Natural killer cell treated with Interleukin-12 subunit alpha and Interleukin-12 subunit beta and Interleukin-15 and Interleukin-18, amount 100 ng/mL, for 72 hours (primary cell): ENCODE measurements around the gene TMEM175. TPM values are rescaled to one million over a fixed set of nuclear protein-coding genes. Genes with fewer than 3 reads are reported as not detected.
"Not testable (repeated sequence)": the region's sequence is repeated elsewhere in the genome, so short reads cannot be mapped to it uniquely, and the experiment has no call there.

Experiments used
- ATAC-seq, 2 donors: fragments of 150-1000 bp; cut with Tn5 transposase in 1 of 2; sonication (Bioruptor Pico), chemical (Tn5 transposase) in 1 of 2; 2 replicates each; pipeline ENCODE4 v1.10.0; 2021
- DNase-seq: peaks from one replicate; pipeline ENCODE4 v3.0.0; 2022; ENCODE audit warnings: low spot score
- H3K27ac Mint-ChIP-seq, 2 donors: 1 replicate in 1 of 2; 2 replicates in 1 of 2; pipeline ENCODE4 v1.8.0; 2022; ENCODE audit warnings: mixed read lengths in 2 of 2, mild to moderate bottlenecking in 1 of 2, moderate library complexity in 1 of 2
- H3K27me3 Mint-ChIP-seq, 2 donors: 1 replicate in 1 of 2; 2 replicates in 1 of 2; pipeline ENCODE4 v1.8.0; 2022; ENCODE audit warnings: mixed read lengths in 2 of 2
- H3K36me3 Mint-ChIP-seq: one replicate; pipeline ENCODE4 v1.8.0; 2022; ENCODE audit warnings: mixed read lengths
- H3K4me1 Mint-ChIP-seq, 2 donors: 1 replicate in 1 of 2; 2 replicates in 1 of 2; pipeline ENCODE4 v1.8.0; 2022; ENCODE audit warnings: low read depth in 2 of 2, mixed read lengths in 2 of 2, mild to moderate bottlenecking in 1 of 2
- H3K4me3 Mint-ChIP-seq: one replicate; pipeline ENCODE4 v1.8.0; 2022; ENCODE audit warnings: mixed read lengths
- H3K9me3 Mint-ChIP-seq: 2 replicates; pipeline ENCODE4 v1.8.0; 2022; ENCODE audit warnings: mixed read lengths
- total RNA-seq, 2 donors: library from RNA; stranded (reverse); gene quantifications; one replicate each; pipeline ENCODE4 v1.2.3, GENCODE V29; 2022

The TMEM175 gene
- total RNA-seq, 2 donors from 2014 or later = 26.5 to 29.2 TPM

DNA sequence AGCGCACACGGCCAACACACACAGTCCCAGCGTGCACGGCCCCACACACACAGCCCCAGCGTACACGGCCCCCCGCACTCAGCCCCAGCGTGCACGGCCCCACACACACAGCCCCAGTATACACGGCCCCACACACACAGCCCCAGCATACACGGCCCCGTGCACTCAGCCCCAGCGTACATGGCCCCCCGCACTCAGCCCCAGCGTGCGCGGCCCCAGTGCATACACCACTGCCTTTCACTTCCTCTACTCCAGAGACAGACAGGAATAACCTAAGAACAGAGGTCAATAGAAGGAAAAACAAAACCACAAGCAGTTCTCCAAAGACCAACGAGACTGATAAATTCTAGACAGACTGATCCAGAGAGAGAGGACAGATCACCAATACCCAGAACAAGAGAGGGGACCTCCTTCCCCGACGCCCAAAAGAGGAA, 17.2 kb upstream of the TMEM175 start:
- H3K4me1 Mint-ChIP-seq = peaks cover 51% of the 10 kb centered on the region in 2 donors
- H3K4me3 Mint-ChIP-seq = peak overlapping the region; percentile 57

DNA sequence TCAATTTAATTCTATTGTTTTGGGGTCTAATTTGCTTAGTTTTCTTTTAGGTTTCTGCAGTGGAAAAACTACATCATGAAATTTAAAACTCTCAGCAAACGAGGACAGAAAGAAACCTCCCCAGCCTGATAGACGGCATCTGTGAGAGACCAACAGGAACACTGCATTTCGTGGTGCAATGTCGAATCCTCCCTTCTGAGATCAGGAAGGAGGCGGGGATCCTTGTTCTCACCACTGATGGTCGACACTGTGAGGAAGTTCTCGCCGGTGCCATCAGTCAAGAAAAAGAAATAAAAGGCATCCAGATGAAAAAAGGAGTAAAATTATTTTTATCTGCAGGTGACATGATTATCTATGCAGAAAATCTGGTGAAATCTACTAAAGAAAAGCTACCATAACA, 16.7 kb upstream of the TMEM175 start:
- Mint-ChIP-seq H3K9me3 (no peaks in the 10 kb centered on the region), H3K36me3 (peaks cover 5% of the 10 kb centered on the region), H3K27ac (peak overlapping the region; percentile 13 to 60), H3K27me3 (no peaks in the 10 kb centered on the region), H3K4me1 (peaks cover 54 to 55% of the 10 kb centered on the region in 2 donors), H3K4me3 (peak overlapping the region; percentile 57)
- ATAC-seq = no peak
- DNase-seq = no peak

More for the DNA sequence above, 17.2 kb upstream of the TMEM175 start:
- Mint-ChIP-seq H3K27me3 (no peaks in the 10 kb centered on the region), H3K9me3 (no peaks in the 10 kb centered on the region), H3K36me3 (peaks cover 5% of the 10 kb centered on the region), H3K27ac (peak overlapping the region; percentile 13 to 60)
- no peak for DNase-seq
- ATAC-seq = peak in 1 of 2 donors; percentile 40

DNA sequence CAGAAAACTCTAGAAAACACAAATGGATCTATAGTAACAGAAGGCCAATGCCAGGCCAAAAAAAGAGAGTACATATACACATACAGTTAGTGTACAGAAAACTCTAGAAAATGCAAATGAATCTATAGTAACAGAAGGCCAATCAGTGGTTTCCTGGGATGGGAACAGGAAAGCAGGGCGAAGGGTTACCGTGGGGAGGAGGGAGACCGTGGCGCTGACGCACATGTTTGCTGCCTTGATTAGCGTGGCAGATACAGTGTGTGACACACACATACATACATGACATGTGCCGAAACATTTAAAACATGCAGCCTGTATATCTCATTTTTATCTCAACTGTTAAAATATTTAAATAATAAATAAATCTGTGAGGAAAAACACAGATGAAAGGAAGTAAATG, 14.8 kb upstream of the TMEM175 start:
- peaks cover 64 to 69% of the 10 kb centered on the region in 2 donors for H3K4me1 Mint-ChIP-seq
- H3K9me3 Mint-ChIP-seq = no peaks in the 10 kb centered on the region
- no peaks in the 10 kb centered on the region for H3K27me3 Mint-ChIP-seq
- DNase-seq (peak; percentile 32), ATAC-seq (no peak)
- peaks cover 5% of the 10 kb centered on the region for H3K36me3 Mint-ChIP-seq
- H3K27ac Mint-ChIP-seq = no peak overlapping the region
- no peak overlapping the region for H3K4me3 Mint-ChIP-seq

DNA sequence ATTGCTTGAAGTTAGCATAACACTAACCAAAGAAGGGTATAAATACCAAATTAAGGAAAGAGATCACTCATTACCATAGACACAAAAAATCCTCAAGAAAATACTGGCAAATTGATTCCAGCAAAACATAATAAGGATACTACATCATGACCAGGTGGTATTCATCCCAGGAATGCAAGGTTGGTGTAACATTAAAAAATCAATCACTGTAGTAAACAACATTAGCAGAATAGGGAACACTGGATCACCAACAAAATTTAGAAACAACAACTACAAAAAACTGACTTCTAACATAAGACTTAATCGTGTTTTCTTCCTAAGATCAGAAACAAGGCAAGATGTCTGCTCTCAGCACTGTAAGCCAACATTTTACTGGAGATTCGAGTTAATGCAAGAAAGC, 14.3 kb upstream of the TMEM175 start:
- Mint-ChIP-seq H3K36me3 (peaks cover 5% of the 10 kb centered on the region), H3K27me3 (no peaks in the 10 kb centered on the region), H3K27ac (peak overlapping the region in 1 of 2 donors; percentile 54), H3K4me1 (peaks cover 65 to 74% of the 10 kb centered on the region in 2 donors), H3K4me3 (no peak overlapping the region), H3K9me3 (no peaks in the 10 kb centered on the region)
- no peak for ATAC-seq
- DNase-seq = no peak

DNA sequence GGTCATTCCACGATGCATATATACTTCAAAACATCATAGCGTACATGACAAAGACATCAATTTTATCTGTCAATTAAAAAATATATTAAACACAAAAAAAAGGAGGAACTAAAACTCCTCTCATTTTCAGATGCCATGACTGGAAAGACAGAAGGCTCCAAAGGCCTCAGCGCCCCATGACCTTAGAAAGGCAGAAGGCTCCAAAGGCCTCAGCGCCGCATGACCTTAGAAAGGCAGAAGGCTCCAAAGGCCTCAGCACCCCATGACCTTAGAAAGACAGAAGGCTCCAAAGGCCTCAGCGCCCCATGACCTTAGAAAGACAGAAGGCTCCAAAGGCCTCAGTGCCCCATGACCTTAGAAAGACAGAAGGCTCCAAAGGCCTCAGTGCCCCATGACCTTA, 13.7 kb upstream of the TMEM175 start:
- Mint-ChIP-seq H3K27ac (peak overlapping the region in 1 of 2 donors; percentile 54), H3K4me1 (peaks cover 68 to 78% of the 10 kb centered on the region in 2 donors)
- not testable (repeated sequence) for H3K9me3 Mint-ChIP-seq, ATAC-seq, H3K36me3 Mint-ChIP-seq, H3K4me3 Mint-ChIP-seq, H3K27me3 Mint-ChIP-seq, DNase-seq

DNA sequence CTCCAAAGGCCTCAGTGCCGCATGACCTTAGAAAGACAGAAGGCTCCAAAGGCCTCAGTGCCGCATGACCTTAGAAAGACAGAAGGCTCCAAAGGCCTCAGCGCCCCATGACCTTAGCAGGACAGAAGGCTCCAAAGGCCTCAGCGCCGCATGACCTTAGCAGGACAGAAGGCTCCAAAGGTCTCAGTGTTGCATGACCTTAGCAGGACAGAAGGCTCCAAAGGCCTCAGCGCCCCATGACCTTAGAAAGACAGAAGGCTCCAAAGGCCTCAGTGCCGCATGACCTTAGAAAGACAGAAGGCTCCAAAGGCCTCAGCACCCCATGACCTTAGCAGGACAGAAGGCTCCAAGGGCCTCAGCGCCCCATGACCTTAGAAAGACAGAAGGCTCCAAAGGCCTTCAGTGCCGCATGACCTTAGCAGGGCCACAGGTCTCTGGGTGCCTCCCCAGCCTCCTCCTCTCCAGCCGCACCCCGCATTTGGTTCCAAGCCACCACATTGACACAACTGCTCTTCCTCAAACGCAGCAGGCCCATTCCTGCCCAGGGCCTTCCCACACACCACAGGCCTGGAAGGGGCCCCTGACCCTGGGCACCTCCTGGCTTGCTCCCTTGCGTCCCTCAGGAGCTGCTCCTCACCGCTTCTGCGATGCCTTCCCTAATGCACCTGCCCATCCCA, 13.1 kb upstream of the TMEM175 start:
- H3K36me3 Mint-ChIP-seq, H3K9me3 Mint-ChIP-seq, H3K27ac Mint-ChIP-seq, ATAC-seq, H3K27me3 Mint-ChIP-seq, H3K4me3 Mint-ChIP-seq: not testable (repeated sequence)
- peak; percentile 53 for DNase-seq
- H3K4me1 Mint-ChIP-seq = peaks cover 71 to 80% of the 10 kb centered on the region in 2 donors

DNA sequence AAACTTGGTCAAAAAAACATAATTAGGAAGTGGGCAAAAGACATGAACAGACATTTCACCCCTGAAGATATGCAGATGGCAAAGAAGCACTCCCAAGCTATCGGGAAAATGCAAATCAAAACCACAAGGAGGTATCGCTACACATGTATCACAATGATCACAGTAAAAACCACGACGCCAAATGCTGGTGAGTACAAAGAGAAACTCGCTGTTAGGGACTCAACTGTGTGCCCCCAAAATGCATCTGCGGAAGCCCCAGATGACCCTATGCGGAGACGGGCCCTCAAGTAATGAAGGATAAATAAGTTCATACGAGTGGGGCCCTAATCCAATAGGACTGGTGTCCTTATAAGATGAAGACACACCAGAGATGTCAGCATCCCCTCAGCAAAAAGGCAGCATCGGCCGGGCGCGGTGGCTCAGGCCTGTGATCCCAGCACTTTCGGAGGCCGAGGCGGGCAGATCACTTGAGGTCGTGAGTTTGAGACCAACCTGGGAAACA, 10.4 kb upstream of the TMEM175 start:
- no peaks in the 10 kb centered on the region for H3K9me3 Mint-ChIP-seq
- ATAC-seq = peak; percentile 54 to 70
- H3K27me3 Mint-ChIP-seq = no peaks in the 10 kb centered on the region
- H3K27ac Mint-ChIP-seq = peak overlapping the region; percentile 21 to 83
- peaks cover 5% of the 10 kb centered on the region for H3K36me3 Mint-ChIP-seq
- H3K4me1 Mint-ChIP-seq = peaks cover 64 to 72% of the 10 kb centered on the region in 2 donors
- H3K4me3 Mint-ChIP-seq = peak overlapping the region; percentile 66
- peak; percentile 49 for DNase-seq

DNA sequence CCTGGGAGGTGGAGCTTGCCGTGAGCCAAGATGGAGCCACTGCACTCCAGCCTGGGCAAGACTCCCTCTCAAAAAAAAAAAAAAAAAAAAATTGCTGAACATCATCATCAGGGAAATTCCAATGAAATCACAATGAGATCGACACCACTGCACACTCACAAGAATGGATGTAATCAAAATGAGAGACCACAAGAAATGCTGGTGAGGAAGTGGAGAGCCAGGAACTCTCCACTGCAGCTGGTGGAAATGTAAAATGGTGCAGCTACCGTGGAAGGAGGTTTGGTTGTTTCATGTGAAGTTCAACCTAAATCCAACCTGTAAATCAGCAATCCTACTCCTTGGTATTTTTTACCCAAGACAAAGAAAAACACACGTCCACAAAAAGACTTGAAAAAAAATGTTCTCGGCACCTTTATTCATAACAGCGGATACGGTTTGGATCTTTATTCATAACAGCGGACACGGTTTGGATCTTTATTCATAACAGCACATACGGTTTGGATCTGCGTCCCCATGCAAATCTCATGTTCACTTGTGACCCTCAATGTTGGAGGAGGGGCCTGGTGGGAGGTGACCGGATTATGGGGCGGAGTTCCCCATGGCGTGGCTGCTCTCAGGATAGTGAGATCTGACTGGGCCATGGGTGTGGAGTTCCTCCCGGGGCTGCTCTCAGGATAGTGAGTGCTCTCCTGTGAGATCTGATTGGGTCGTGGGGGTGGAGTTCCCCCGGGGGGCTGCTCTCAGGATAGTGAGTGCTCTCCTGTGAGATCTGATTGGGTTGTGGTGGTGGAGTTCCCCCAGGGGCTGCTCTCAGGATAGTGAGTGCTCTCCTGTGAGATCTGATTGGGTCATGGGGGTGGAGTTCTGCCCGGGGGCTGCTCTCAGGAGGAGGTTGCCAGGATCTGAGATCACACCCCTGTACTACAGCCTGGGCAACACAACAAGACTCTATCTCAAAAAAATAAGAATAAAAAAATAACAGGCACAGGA, 7.9 kb upstream of the TMEM175 start:
- peaks cover 56 to 57% of the 10 kb centered on the region in 2 donors for H3K4me1 Mint-ChIP-seq
- peak overlapping the region; percentile 76 to 85 for H3K27ac Mint-ChIP-seq
- DNase-seq (peak; percentile 61), ATAC-seq (peak; percentile 64 to 81)
- no peaks in the 10 kb centered on the region for H3K9me3 Mint-ChIP-seq
- no peaks in the 10 kb centered on the region for H3K27me3 Mint-ChIP-seq
- H3K36me3 Mint-ChIP-seq = no peaks in the 10 kb centered on the region
- peak overlapping the region; percentile 63 for H3K4me3 Mint-ChIP-seq

DNA sequence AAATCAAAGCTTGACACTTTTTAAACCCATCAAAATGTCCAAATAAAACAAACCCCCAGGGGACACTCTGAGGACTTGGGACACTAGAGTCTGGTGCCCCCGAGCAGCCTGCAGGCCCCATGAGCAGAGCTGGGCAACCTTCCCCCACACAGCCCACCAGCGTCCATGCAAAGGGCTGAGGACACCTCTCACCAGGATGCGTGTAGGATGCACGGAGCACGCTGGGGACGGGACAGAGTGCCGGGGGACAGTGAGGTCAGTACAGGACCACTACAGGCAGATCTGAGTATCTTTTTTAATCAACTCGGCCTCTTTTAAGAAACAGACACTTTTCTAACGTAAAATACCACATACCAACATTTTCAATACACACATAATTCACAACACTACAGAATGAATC, 7.1 kb upstream of the TMEM175 start:
- no peaks in the 10 kb centered on the region for H3K36me3 Mint-ChIP-seq
- peak overlapping the region; percentile 76 to 85 for H3K27ac Mint-ChIP-seq
- DNase-seq = peak; percentile 58
- no peaks in the 10 kb centered on the region for H3K9me3 Mint-ChIP-seq
- no peak for ATAC-seq
- no peaks in the 10 kb centered on the region for H3K27me3 Mint-ChIP-seq
- peaks cover 54% of the 10 kb centered on the region in 2 donors for H3K4me1 Mint-ChIP-seq
- peak overlapping the region; percentile 63 for H3K4me3 Mint-ChIP-seq

DNA sequence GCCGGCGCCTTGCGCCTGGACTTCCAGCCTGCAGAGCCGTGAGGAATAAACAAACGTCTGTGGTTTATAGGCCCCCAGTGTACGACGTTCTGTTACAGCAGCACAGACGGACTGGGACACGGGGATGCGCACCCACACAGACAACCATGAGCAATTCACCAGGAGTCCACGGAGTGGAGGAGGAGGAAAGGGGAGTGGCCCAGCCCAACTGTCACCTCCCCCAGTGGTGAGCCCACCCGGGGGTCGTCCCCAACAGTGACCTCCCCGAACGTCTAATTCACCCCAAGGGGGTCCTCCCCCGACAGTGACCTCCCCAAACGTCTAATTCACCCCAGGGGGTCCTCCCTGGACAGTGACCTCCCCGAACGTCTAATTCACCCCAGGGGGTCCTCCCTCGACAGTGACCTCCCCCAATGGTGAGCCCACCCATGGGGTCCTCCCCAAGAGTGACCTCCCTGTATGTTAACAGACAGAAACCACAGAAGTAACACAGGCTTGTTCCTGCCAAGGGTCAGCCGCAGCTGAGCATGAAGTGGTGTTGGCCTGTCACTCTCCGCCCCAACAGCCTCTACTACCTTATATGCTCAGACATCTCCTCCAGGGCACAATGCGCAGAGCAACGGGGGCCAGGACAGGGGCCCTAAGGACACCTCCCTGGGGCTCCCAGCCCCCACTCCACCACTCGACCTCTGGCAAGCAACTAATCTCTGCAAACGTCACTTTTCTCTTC, 6.3 kb upstream of the TMEM175 start:
- ATAC-seq (no peak), DNase-seq (peak; percentile 38)
- peaks cover 60% of the 10 kb centered on the region in 2 donors for H3K4me1 Mint-ChIP-seq
- H3K36me3 Mint-ChIP-seq = no peaks in the 10 kb centered on the region
- no peaks in the 10 kb centered on the region for H3K27me3 Mint-ChIP-seq
- H3K9me3 Mint-ChIP-seq = no peaks in the 10 kb centered on the region
- peak overlapping the region; percentile 36 for H3K4me3 Mint-ChIP-seq
- peak overlapping the region in 1 of 2 donors; percentile 81 for H3K27ac Mint-ChIP-seq

DNA sequence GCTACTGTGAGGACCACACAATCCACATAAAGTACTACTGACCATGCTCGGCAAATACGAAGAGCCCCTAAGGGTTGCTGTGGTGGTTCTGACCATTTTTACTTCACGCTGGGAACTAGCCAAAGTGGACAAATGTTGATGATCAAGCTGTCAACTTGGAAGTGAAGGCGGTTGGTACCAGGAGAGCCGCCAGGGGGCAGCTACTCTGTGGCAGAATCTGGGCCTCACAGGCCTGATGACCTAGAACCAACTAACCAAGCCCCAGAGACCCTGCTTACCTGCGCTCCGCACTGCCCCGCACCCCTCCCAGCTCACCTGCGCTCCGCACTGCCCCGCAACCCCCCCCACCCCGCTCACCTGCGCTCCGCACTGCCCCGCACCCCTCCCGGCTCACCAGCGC, 5.7 kb upstream of the TMEM175 start:
- Mint-ChIP-seq H3K4me1 (peaks cover 60% of the 10 kb centered on the region in 2 donors), H3K27me3 (no peaks in the 10 kb centered on the region), H3K27ac (peak overlapping the region in 1 of 2 donors; percentile 81), H3K4me3 (peak overlapping the region; percentile 36), H3K36me3 (no peaks in the 10 kb centered on the region), H3K9me3 (no peaks in the 10 kb centered on the region)
- ATAC-seq = no peak
- no peak for DNase-seq

DNA sequence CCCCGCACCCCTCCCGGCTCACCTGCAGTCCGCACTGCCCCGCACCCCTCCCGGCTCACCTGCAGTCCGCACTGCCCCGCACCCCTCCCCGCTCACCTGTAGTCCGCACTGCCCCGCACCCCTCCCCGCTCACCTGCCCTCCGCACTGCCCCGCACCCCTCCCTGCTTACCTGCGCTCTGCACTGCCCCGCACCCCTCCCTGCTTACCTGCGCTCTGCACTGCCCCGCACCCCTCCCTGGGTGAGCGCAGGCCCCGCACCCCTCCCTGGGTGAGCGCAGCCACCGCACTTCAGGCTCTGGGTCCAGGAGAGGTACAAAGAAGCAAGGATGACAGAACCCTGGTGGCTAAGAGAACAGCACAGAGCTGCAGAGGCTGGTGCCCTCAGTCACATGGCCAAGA, 4.7 kb upstream of the TMEM175 start:
- not testable (repeated sequence) for H3K4me3 Mint-ChIP-seq, H3K27ac Mint-ChIP-seq, ATAC-seq, H3K9me3 Mint-ChIP-seq, DNase-seq, H3K27me3 Mint-ChIP-seq, H3K36me3 Mint-ChIP-seq
- H3K4me1 Mint-ChIP-seq = peaks cover 54 to 55% of the 10 kb centered on the region in 2 donors

DNA sequence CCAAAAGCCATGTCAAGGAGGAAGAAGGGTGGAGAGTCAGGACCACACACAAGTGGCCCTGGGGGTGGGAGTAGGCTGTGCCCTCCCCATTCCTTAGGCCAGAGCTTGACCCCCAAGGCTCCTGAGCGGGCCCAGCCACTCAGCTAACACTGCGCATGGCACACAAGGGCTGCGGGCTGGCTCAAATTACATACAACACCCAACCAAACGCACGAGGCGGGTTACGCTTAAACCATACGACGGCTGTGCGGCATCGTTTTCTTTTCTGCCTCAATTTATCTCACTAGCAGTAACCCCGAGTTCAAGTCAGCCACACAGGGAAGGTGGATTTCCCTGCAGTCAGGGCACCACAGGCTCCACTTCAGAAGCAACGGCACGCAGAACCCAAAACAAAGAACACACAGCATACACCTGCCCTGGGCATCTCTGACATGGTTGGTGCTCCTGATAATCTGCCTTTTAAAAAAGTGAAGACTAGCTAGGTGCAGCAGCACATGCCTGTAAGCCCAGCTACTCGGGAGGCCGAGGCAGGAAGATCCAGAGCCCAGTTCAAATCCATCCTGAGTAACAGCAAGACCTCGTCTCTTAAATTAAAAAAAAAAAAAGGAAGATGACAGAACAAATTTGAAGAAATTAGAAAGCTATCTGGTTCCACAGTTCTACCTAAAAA, 3.0 kb upstream of the TMEM175 start:
- peak; percentile 31 for DNase-seq
- peak overlapping the region; percentile 31 to 64 for H3K27ac Mint-ChIP-seq
- ATAC-seq = no peak
- peaks cover 53% of the 10 kb centered on the region in 2 donors for H3K4me1 Mint-ChIP-seq
- no peaks in the 10 kb centered on the region for H3K36me3 Mint-ChIP-seq
- no peaks in the 10 kb centered on the region for H3K9me3 Mint-ChIP-seq
- no peaks in the 10 kb centered on the region for H3K27me3 Mint-ChIP-seq
- H3K4me3 Mint-ChIP-seq = peak overlapping the region; percentile 42
